ENCODE results near the gene CHIC2. TPM values are rescaled to one million over a fixed set of nuclear protein-coding genes. Genes with fewer than 3 reads are reported as not detected.

Gene CHIC2
- 31.4 and 34.8 TPM in 2 replicates for total RNA-seq (2014; rRNA removed; shearing (Covaris generic))

- DNase-seq (ENCODE audit: low read depth), result peak; percentile 87
These were observed at the start of gene CHIC2 for GRCh38 chr4:54064317-54065111. CHIC2 (minus strand) TSS chr4:54064605; CDS start chr4:54064300, 305 bp downstream.

- DNase-seq (ENCODE audit: low read depth), result peak; percentile 50
These were observed 48.8 kb upstream of the CHIC2 start for GRCh38 chr4:54113206-54113605.

- no peak for DNase-seq (ENCODE audit: low read depth)
These were observed 45.6 kb upstream of the CHIC2 start for GRCh38 chr4:54110019-54110416.

GRCh38 chr4:54109241-54110018 lies 45.0 kb upstream of the CHIC2 start:
- DNase-seq (ENCODE audit: low read depth), result no peak

- no peak for DNase-seq (ENCODE audit: low read depth)
These were observed 43.7 kb upstream of the CHIC2 start for GRCh38 chr4:54107951-54108748.

- no peak for DNase-seq (ENCODE audit: low read depth)
These were observed 40.5 kb upstream of the CHIC2 start for GRCh38 chr4:54104907-54105306.

- no peak for DNase-seq (ENCODE audit: low read depth)
These were observed 38.8 kb upstream of the CHIC2 start for GRCh38 chr4:54103190-54103574.

GRCh38 chr4:54102531-54103106 lies 38.2 kb upstream of the CHIC2 start:
- no peak for DNase-seq (ENCODE audit: low read depth)

GRCh38 chr4:54101190-54102041 lies 37.0 kb upstream of the CHIC2 start:
- no peak for DNase-seq (ENCODE audit: low read depth)

- DNase-seq (ENCODE audit: low read depth), result no peak
These were observed 36.3 kb upstream of the CHIC2 start for GRCh38 chr4:54100595-54101189.

GRCh38 chr4:54099748-54100574 lies 35.6 kb upstream of the CHIC2 start, which contains the start of gene GSX2:
GSX2 (plus strand) TSS chr4:54100163; CDS start chr4:54100345, 182 bp downstream.
- peak; percentile 29 for DNase-seq (ENCODE audit: low read depth)

- peak; percentile 7 for DNase-seq (ENCODE audit: low read depth)
These were observed 34.9 kb upstream of the CHIC2 start for GRCh38 chr4:54099287-54099747.

GRCh38 chr4:54098375-54098774 lies 34.0 kb upstream of the CHIC2 start:
- DNase-seq (ENCODE audit: low read depth), result no peak

GRCh38 chr4:54097152-54097551 lies 32.7 kb upstream of the CHIC2 start:
- no peak for DNase-seq (ENCODE audit: low read depth)

- no peak for DNase-seq (ENCODE audit: low read depth)
These were observed 32.0 kb upstream of the CHIC2 start for GRCh38 chr4:54096295-54096962.

GRCh38 chr4:54095110-54095825 lies 30.9 kb upstream of the CHIC2 start:
- no peak for DNase-seq (ENCODE audit: low read depth)

- DNase-seq (ENCODE audit: low read depth), result no peak
These were observed 30.0 kb upstream of the CHIC2 start for GRCh38 chr4:54094451-54094850.
